Epithelial cell of esophagus (primary cell): ENCODE results near the gene ZNF609.

Experiments
- DNase-seq: peaks from one replicate; pipeline ENCODE4 v3.0.0; 2010; ENCODE audit warnings: low read depth
- H3K4me3 ChIP-seq: 2 replicates; pipeline ENCODE4 v1.5.1; 2011; ENCODE audit warnings: mild to moderate bottlenecking, low read length, control low read depth
- TF ChIP-seq, protein P1 (sequence below): IDR thresholded peaks from 2 replicates; pipeline ENCODE4 v1.5.1; 2011; ENCODE audit warnings: low read depth, mild to moderate bottlenecking, low read length, control low read depth, inconsistent platforms; ENCODE audit not compliant: insufficient read depth; ENCODE audit errors: missing control alignments

Gene ZNF609

DNA sequence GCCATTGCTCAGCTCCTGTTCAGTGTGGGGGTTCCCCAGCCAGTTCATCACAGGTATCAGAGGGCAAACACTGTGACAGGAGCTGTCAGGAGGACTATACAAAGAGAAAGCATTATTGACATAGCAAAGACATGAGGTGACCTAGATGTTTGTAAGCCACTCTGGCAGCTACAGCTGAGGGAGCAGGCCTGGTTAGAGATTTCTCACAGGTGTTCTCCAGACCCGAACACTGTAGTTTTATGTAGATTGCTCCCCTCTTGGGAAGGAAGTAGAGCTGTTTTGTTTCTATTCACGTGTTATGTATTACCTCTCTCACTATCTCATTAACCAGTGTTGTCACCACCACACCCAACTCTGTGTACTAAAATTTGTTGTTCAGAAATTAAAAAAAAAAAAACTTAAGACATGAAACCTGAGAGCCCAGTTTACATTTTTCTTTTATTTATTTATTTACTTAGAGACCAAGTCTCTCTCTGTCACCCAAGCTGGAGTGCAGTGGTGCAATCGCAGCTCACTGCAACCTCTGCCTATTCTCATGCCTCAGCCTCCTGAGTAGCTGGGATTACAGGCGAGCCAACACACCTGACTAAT, 191.3 kb downstream of the ZNF609 start:
- peak; percentile 42 for DNase-seq
- H3K4me3 ChIP-seq, result no peak overlapping the region
- TF ChIP-seq, protein P1, sequence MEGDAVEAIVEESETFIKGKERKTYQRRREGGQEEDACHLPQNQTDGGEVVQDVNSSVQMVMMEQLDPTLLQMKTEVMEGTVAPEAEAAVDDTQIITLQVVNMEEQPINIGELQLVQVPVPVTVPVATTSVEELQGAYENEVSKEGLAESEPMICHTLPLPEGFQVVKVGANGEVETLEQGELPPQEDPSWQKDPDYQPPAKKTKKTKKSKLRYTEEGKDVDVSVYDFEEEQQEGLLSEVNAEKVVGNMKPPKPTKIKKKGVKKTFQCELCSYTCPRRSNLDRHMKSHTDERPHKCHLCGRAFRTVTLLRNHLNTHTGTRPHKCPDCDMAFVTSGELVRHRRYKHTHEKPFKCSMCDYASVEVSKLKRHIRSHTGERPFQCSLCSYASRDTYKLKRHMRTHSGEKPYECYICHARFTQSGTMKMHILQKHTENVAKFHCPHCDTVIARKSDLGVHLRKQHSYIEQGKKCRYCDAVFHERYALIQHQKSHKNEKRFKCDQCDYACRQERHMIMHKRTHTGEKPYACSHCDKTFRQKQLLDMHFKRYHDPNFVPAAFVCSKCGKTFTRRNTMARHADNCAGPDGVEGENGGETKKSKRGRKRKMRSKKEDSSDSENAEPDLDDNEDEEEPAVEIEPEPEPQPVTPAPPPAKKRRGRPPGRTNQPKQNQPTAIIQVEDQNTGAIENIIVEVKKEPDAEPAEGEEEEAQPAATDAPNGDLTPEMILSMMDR, result no peak

DNA sequence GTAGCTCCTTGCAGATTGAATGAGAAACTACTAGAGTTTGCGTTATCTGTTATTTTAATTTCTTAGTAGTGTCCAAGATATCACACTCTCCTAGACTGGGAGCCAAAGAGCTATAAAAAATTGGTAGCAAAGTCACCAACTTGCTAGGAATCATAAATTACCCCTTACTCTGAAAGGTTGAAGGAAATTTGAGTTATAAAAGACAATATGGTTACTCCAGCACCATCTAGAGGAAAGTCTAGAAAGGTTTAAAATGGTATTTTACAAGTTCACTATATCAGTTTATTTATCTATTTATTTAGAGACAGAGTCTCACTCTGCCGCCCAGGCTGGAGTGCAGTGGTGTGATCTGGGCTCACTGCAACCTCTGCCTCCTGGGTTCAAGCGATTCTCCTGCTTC, 193.4 kb downstream of the ZNF609 start:
- no peak overlapping the region for H3K4me3 ChIP-seq
- TF ChIP-seq, protein P1, result peak; percentile 19
- no peak for DNase-seq

DNA sequence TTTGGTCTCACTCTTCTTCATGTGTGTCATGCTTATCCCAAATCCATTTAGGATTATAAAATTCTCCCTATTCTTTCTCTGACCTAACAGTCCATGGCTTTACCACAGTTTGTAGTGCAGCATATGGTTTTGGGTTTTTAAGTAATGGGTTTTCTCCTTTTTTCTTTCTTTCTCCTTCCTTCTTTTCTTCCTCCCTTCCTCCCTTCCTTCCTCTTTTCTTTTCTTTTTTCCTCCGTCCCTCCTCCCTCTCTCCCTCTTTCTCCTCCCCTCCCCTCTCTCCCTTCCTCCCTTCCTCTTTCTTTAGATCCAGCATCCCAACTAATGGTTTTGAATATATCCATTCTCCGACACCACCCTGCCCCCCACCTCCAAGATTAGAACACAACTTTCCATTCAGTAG, 196.1 kb downstream of the ZNF609 start:
- no peak for DNase-seq
- TF ChIP-seq, protein P1, result no peak
- no peak overlapping the region for H3K4me3 ChIP-seq

DNA sequence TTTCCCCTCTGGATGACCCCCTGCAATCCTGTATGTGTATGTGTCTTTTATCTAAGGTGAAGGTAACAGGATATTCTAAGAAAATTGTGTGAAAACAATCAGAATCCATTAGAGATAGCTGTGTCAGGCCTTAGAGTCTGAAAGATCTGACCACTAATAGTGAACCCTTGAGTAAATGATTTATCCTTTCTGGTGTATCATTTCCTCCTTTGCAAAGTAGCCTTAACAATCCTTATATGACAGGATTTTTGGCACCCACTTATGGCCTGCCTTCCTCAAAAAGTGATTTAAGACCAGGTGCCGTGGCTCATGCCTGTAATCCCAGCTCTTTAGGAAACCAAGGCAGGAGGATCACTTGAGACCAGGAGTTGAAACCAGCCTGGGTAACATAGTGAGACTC, 204.8 kb downstream of the ZNF609 start:
- TF ChIP-seq, protein P1, result no peak
- DNase-seq, result no peak
- no peak overlapping the region for H3K4me3 ChIP-seq

DNA sequence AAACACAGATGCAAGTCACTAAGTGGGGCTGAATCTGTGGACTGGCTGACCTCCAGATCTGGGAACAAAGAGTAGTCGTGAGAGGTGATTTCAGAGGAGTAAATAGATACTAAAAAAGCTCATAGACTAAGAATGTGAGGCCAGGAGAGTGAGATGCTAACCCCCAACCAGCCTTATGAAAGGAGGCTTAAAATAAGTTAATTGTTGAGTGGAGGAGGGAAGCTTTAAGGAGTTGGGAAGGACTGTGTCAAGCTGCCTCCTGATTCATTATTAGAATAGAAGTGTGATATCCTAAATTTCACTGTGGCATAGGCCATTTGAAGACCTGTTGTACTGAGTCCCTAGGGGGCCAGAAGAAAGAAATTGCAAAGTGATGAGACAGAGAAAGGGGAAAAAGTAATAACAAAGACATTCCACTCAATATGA, 207.4 kb downstream of the ZNF609 start:
- no peak overlapping the region for H3K4me3 ChIP-seq
- TF ChIP-seq, protein P1, result no peak
- no peak for DNase-seq

DNA sequence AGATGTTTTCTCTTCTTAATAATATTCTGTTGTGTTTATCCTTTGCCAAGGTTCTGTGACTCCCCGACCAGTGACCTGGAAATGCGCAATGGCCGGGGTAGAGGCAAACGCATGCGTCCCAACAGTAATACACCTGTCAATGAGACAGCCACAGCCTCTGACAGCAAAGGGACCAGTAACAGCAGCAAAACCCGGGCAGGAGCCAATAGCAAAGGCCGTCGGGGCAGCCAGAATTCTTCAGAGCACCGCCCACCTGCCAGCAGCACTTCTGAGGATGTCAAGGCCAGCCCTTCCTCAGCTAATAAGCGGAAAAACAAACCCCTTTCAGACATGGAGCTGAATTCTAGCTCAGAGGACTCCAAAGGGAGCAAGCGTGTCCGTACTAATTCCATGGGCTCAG, 213.5 kb downstream of the ZNF609 start:
- H3K4me3 ChIP-seq, result no peak overlapping the region
- no peak for DNase-seq
- TF ChIP-seq, protein P1, result no peak

DNA sequence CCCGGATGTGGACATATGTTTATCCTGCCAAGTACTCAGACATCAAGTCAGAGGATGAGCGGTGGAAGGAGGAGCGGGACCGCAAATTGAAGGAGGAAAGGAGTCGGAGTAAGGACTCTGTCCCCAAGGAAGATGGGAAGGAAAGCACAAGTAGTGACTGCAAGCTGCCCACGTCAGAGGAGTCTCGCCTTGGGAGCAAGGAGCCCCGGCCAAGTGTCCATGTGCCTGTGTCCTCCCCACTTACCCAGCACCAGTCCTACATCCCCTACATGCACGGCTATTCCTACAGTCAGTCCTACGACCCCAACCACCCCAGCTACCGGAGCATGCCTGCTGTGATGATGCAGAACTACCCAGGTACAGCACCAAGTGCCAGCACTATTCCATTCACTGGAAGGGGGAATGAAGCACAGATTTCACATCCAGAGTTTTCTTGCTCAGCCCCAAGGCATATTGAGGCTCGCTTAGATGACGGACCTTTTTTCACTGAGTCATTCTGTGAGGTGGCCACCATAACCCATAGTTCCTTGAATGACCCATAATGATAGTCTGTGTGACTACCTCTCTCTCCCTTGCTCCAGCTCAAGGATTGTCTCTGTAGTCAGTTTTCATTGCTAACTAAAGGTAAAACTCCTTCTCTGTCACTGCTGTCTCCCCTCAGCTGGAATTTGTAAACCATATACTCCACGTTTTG, 217.9 kb downstream of the ZNF609 start:
- TF ChIP-seq, protein P1, result no peak
- no peak overlapping the region for H3K4me3 ChIP-seq
- DNase-seq, result peak; percentile 74
